ENCODE data around the gene MPL. TPM values are rescaled to one million over a fixed set of nuclear protein-coding genes. Genes with fewer than 3 reads are reported as not detected.

The MPL gene
- total and polyA plus RNA-seq, 2 of the 13 experiments (the other 11 are each of a cell fraction or from before 2014, with no cell fraction given), result not detected

- TF ChIP-seq PRPF4 (IDR thresholded peaks at IDR 0.05; ENCODE audit: low read depth, low read length, poor library complexity, severe bottlenecking), result no peak
- TF ChIP-seq ZNF816 (CRISPR knock-in tag; IDR thresholded peaks at IDR 0.05; ENCODE audit: borderline replicate concordance), result no peak; the same call in 1 of the 2 replicates
- no peak for TF ChIP-seq ZNF432 (CRISPR knock-in tag; IDR thresholded peaks at IDR 0.05; ENCODE audit: borderline replicate concordance)
- TF ChIP-seq TOPORS (CRISPR knock-in tag; IDR thresholded peaks at IDR 0.05), result peak; percentile 92
- TF ChIP-seq REPIN1 (CRISPR knock-in tag; IDR thresholded peaks at IDR 0.05; ENCODE audit: borderline replicate concordance, low read depth), result peak; percentile 92
- peak; percentile 63 for TF ChIP-seq ZNF574 (CRISPR knock-in tag; IDR thresholded peaks at IDR 0.05)
- TF ChIP-seq ZNF776 (CRISPR knock-in tag; IDR thresholded peaks at IDR 0.05), result peak; percentile 80; the same call in 1 of the 2 replicates
- peak; percentile 73; the same call in 1 of the 2 replicates for TF ChIP-seq ZNF691 (CRISPR knock-in tag; IDR thresholded peaks at IDR 0.05; ENCODE audit: borderline replicate concordance, low read depth)
- peak; percentile 87; the same call in 1 of the 2 replicates for TF ChIP-seq NFE2L1 (CRISPR knock-in tag; IDR thresholded peaks at IDR 0.05; ENCODE audit: borderline replicate concordance)
- TF ChIP-seq HMG20B (CRISPR knock-in tag; conservative IDR thresholded peaks at IDR 0.05), result peak; percentile 60; the same call in 1 of the 2 replicates
- no peak for TF ChIP-seq USF2 (IDR thresholded peaks at IDR 0.05; ENCODE audit: low read depth, low read length)
- TF ChIP-seq USF2 (CRISPR knock-in tag; IDR thresholded peaks at IDR 0.05; ENCODE audit: borderline replicate concordance), result no peak
- TF ChIP-seq FOXO4 (CRISPR knock-in tag; conservative IDR thresholded peaks at IDR 0.05), result no peak
- no peak for TF ChIP-seq HNRNPUL1 (IDR thresholded peaks at IDR 0.05; ENCODE audit: low read depth, low read length)
- peak; percentile 91 for TF ChIP-seq POLR2G (IDR thresholded peaks at IDR 0.05; ENCODE audit: low read depth, low read length)
- no peak for TF ChIP-seq MIER2 (CRISPR knock-in tag; IDR thresholded peaks at IDR 0.05)
- no peak for TF ChIP-seq MTA3 (CRISPR knock-in tag; IDR thresholded peaks at IDR 0.05)
- TF ChIP-seq ZNF614 (CRISPR knock-in tag; IDR thresholded peaks at IDR 0.05; ENCODE audit: borderline replicate concordance), result peak; percentile 80; the same call in 1 of the 2 replicates
- peak; percentile 95; the same call in 1 of the 2 replicates for TF ChIP-seq ZNF431 (CRISPR knock-in tag; IDR thresholded peaks at IDR 0.05; ENCODE audit: borderline replicate concordance, low read depth)
- no peak for TF ChIP-seq CBX2 (IDR thresholded peaks at IDR 0.05; ENCODE audit: low read depth, low read length)
- no peak for TF ChIP-seq CBX2 (CRISPR knock-in tag; IDR thresholded peaks at IDR 0.05; ENCODE audit: low read depth)
- 0 out of 2 replicates have a peak, but pooled peaks have one; percentile 76 for TF ChIP-seq ATAD3A (CRISPR knock-in tag; IDR thresholded peaks at IDR 0.05)
Measured at GRCh38 chr1:43367904-43368645, 30.5 kb downstream of the MPL start, which contains the start of gene ELOVL1 (continued).

Measured in HepG2 (cell line).